Stimulated activated CD4-positive, alpha-beta T cell treated with anti-CD3 and anti-CD28 coated beads, Interleukin-15, amount 100 ng/mL, for 1 hour (primary cell): ENCODE data around the gene MINK1.

ENCODE experiments used
- DNase-seq, 2 donors: peaks; one replicate each; pipeline ENCODE4 v3.0.0-alpha.2; 2020; ENCODE audit warnings: low read depth in 1 of 2, low spot score in 1 of 2

MINK1 gene

GRCh38 chr17:4932756-4933155 is 99.6 kb downstream of the MINK1 start:
- DNase-seq = no peak

- DNase-seq = no peak
These were observed 100.5 kb downstream of the MINK1 start for GRCh38 chr17:4933646-4934045.

- no peak for DNase-seq
These were observed 101.2 kb downstream of the MINK1 start for GRCh38 chr17:4934173-4934979.

DNA sequence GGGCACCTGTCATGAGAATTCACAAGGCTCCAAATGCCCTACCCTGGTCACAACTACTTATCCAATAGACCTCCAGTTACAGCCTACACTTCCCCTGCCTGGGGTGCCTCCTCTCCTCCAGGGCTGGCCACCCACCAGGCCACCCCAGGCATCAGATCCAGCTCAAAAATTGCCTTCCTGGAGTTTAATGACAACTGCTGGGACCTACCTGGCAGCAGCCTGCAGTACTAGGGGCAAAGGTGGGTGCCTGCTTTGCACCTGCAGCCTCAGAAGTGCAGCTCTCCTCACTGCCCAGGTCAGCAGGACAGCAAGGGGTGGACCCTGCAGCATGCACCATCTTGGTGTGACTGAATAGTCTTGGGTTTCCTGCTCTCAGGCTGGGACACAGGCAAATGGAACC is 102.5 kb downstream of the MINK1 start:
- DNase-seq = no peak

- no peak for DNase-seq
These were observed 103.3 kb downstream of the MINK1 start for GRCh38 chr17:4936436-4936835.

DNA sequence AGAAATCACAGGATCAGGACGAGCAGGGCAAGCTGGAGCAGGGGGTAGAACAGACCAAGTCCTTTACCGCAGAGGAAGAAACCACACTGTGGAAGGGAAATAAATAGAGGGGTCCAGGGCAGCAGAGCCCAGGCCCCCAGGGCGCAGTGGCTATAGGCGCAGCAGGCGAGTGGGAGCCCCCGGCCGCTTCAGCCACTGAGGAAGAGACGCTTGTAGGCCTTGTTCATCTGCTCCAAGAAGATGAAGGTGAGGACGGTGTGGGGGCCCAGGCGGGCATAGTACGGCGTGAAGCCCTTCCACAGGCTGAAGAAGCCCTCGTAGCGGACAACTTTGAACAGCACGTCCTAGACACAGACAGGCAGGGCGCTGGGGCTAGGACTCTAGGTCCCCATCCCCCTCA is 104.4 kb downstream of the MINK1 start:
- no peak for DNase-seq

DNA sequence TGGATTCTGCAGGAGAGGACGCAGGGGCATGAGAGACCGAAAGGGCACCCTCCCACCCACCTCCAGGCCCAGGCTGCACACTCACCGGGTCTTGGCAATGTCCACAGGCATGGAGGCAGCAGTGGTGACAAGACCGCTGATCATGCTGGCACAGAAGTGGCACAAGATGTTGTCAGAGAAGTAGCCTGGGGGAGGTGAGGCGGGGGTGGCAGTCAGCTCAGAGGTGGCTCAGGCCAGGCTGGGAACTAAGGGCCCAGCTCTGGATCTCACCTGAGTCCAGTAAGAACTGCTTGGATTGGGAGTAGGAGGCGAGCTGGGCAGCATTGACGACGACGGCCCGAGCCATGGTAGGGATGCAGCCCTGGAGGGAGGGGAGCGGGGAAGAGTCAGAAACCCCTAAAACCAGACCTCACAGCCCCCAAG is 104.9 kb downstream of the MINK1 start:
- no peak for DNase-seq

DNA sequence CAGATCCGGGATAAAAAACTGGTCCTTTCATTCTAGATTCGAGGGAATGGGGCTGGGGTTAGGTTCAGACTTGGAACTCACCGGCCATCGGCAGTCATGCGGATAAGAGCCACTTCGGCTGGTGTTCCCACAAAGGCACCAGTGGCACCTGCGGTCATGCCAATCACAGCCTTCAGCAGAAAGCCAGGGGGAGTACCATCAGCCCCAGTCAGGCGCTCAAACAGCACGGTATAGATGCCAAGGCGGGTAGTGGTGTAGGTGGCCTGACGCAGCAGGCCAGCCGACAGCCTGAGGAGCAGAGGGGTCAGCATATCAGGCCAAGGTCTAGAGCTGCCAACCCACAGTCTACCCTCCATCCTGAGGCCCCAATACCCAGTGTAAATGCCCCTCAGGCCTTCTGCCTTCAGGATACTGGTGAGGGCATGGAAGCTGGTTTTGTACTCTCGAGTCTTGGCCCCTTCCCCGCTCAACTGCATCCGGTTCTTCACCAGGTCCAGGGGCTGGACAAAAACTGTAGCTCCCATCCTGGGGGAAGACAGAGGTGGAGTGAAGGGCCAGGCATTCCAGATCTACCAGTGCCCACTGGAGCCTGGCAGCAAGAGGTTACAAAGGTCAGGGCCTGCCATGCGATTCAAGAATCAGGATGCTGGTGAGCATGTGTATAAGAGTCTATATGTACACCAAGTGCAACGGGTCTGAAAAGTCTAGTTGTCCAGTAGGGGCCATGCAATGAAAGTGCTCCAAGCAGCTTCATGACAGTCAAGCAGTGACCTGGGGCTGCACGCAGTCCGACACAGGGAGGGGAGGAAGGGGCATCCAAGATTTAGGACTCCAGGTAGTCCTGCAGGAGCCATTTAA is 105.8 kb downstream of the MINK1 start:
- no peak for DNase-seq

DNA sequence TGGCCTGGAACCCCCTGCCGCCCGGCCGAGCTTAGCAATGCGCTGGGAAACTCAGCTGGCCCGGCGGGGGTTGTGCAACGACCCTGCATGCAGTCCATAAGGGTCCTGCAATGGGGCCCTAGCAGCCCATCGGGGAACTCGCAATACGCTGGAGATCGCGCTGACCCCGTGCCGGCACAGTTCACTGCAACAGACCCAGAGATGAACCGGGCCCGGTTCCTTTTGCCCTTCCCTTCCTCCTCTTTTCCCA is 106.3 kb downstream of the MINK1 start:
- no peak for DNase-seq

GRCh38 chr17:4939796-4940554 is 106.8 kb downstream of the MINK1 start, which contains the start of the genes RNF167 and SLC25A11:
Gene RNF167, plus strand, starts transcription at chr17:4940268. Its CDS starts 642 bp downstream, at chr17:4940910.
Gene SLC25A11, minus strand, starts transcription at chr17:4940046. Its CDS starts 136 bp downstream, at chr17:4939910.
- peak; percentile 92 to 93 for DNase-seq

DNA sequence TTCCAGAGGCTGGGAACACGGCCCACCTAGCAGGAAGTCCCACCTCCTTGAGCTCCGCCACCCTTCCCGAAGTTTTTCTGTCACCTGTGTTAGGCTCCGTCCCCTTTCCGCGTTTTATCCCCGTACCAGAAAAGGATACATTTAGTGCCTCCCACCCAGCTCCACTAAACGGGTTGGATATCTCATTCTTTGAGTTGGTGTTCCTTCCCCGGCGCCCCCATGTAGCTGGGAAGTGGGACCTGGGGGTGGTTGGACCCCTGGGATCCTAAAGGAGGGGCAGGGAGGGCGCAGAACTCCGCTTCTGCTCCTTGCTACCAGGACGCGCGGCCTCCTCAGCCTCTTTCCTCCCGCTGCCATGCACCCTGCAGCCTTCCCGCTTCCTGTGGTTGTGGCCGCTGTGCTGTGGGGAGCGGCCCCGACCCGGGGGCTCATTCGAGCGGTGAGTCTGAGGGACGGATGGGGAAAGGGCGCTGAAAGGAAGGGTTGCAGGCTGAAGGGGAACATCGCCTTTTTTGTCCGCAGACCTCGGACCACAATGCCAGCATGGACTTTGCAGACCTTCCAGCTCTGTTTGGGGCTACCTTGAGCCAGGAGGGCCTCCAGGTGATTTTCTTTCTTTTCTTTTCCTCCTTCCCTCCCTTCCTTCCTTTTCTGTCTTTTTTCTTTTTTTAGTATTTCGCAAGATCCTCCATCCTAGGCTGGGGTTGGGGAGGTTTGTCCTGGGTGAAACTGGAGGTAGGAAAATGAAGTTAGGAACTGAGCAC is 107.6 kb downstream of the MINK1 start:
- DNase-seq = peak in 1 of 2 donors; percentile 25

DNA sequence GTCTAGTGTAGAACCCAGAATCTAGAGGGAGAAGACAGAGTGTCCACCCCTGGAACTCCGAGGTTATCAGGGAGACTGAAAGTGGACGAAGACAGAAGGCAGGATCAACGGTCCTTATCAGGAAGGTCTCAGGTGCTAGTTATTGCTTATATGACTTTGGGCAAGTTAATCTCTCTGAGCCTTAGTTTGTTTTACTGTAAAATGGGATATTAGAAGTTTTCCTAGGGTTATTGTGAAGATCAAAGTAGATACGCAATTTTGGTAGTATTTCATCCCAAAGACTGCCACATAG is 108.1 kb downstream of the MINK1 start:
- DNase-seq = no peak

DNA sequence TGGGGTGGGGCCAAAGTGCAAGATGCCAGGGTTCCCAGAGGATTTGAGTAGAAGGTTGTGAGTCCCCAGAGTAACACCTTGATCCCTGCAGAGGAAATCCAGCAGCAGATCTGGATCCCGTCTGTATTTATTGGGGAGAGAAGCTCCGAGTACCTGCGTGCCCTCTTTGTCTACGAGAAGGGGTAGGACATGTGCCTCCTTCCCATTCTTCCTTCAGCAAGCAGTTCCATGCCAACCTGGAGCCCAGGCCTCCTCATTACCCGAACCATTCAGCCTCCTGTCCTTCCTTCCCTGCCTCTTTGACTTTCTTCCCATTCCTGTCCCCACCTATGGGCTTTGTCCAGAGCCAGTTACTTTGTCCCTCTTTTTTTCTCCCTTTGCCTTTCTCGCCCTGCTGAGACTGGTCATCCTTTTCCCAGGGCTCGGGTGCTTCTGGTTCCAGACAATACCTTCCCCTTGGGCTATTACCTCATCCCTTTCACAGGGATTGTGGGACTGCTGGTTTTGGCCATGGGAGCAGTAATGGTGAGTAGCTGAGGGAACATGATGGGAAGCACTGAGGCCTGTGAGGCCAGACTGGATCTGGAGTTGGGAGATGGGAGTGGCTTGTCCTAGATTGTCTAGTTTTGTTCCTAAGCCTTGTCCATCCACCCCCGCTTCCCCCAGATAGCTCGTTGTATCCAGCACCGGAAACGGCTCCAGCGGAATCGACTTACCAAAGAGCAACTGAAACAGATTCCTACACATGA is 109.8 kb downstream of the MINK1 start:
- no peak for DNase-seq

DNA sequence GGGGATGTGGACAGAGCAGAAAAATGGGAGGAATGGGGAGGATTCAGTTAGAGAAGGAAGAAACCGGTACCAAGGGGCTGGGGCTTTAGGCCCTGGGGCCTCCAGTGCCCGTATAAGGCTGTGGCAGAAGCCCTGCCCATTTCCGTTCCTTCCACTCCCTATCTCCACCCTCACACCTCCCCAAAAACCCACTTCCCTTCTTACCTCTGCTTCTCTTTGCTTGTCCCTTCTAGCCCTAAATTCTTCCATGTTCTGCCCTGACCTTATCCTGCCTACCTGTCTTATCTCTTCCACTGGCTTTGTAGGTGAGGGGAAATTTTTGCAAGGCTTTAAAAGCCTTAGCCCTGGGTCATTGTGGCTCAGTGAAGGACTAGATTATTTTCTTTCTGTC is 111.0 kb downstream of the MINK1 start:
- DNase-seq = no peak

DNA sequence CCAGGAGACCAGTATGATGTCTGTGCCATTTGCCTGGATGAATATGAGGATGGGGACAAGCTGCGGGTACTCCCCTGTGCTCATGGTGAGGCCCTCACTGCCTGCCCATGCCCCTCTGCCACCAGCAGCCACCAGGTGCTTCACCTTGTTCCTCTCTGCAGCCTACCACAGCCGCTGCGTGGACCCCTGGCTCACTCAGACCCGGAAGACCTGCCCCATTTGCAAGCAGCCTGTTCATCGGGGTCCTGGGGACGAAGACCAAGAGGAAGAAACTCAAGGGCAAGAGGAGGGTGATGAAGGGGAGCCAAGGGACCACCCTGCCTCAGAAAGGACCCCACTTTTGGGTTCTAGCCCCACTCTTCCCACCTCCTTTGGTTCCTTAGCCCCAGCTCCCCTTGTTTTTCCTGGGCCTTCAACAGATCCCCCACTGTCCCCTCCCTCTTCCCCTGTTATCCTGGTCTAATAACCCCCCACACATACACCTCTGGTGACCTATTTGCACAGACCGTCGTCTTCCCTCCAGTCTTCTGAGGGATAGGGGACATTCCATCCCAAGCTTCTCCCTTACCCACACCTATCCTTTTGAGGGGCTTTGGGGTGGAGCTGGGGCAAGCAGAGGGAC is 111.5 kb downstream of the MINK1 start:
- DNase-seq = no peak

DNA sequence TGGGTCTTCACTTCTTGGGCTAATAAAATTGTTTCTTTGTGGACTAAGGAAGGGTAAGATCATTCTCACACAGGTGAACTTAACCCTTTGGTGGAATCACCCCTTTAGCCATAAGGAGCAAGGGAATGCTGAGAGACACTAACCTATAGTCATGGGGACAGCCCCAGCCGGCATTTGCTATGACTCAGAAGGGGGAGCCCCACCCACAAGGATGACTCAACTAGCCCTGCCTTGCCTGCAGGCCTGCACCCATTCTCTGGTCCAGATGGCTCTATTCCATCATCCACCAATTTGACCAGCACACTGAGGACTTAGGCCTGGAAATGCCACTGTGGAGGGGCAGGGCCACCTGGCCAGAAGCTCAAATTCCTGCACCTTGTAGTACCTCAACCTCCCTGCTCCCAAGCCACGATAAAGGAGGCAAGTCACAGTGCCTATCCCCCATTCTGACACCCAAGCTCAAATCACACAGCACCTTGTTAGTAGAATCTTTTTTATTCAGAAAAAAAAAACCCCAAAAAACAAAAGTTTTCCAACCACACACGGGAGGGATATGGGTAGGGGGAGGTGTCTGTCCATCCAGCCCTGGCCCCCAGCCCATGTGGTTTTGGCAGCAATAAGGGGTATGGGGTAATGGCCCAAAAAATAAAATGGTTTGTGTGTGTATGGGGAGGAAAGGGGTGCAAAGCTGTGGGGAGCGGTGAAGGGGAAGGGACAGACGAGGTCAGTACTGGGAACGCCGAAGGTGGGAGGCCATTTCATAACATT is 112.2 kb downstream of the MINK1 start:
- peak; percentile 59 to 72 for DNase-seq

DNA sequence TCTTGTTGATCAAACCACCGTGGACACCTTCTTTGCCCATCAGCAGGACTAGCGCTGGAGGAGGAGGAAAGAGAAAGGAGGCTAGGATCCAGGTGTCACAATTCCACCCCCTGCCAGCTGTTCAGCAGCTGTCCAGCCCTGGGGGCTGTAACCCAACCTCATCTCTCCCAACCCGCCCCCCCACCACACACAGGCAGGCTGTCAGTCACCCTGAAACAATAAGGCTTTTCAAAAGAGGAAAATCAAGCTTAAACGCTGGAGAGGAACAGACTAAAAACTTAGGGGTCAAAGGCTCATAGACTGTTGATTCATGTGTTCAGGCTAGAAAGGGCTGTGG is 112.8 kb downstream of the MINK1 start:
- DNase-seq = no peak

DNA sequence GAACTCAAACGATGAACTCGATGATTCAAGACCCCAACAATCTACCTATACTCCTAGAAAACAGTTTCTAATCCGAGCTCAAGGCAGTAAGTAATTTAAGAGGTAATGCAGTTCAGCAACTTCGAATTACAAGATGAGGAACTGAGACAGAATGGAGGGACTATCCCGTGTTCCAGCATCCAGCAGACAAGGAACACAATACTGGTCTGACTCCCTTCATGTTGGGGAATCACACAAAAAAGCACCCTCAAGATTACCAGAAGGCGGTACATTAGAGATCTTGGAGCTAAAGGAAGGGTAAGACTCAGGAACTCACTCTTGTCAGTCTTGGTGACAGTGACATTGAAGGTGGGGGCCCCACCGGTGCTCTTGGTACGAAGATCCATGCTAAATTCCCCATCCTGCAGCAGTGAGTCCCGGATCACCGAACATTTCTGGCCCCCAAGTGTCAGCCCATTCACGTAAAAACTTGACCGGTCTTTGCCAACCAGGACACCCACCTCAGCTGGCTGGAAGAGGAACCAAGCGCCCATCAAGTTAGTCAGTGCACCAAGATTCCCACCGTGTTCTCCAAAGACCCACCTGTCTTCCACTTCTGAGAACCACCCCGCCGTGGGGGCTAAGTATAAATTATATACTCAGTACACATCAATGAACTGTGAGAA is 113.3 kb downstream of the MINK1 start:
- DNase-seq = no peak

GRCh38 chr17:4947010-4947410 is 113.9 kb downstream of the MINK1 start:
- no peak for DNase-seq
